Measurements from ENCODE around the gene CASP3. TPM values are rescaled to one million over a fixed set of nuclear protein-coding genes. Genes with fewer than 3 reads are reported as not detected.

Gene CASP3
- total RNA-seq, 1 experiment from 2014 or later: 11.4 TPM

- DNase-seq (ENCODE audit: low read depth, low spot score): no peak
- no TSS peak for BruUV-seq (replicated peaks)
- Histone ChIP-seq H3K36me3 (ENCODE audit: control insufficient read depth in 1 of 2, insufficient read depth in 2 of 2, low read length in 2 of 2) (no peaks in the 10 kb centered on the region; a peak in 1 of 4 replicates), H3K4me1 (ENCODE audit: control insufficient read depth in 1 of 2, insufficient read depth in 2 of 2, low read length in 2 of 2) (no peaks in the 10 kb centered on the region), H4K20me1 (ENCODE audit: insufficient read depth) (no peaks in the 10 kb centered on the region), H3K9me2 (ENCODE audit: insufficient read depth) (no peaks in the 10 kb centered on the region), H3K27me3 (ENCODE audit: insufficient read depth, low read length) (no peaks in the 10 kb centered on the region), H3K4me3 (replicated peaks in 1 of 2; ENCODE audit: low read depth in 1 of 2, low read length in 2 of 2) (no peak overlapping the region), H3K27ac (ENCODE audit: low read depth, low read length) (no peak overlapping the region), H2AFZ (ENCODE audit: low read depth, low read length, poor library complexity, severe bottlenecking) (no peak overlapping the region), H3K9me3 (ENCODE audit: control insufficient read depth in 1 of 2, insufficient read depth in 1 of 2, low read depth in 1 of 2, low read length in 2 of 2) (no peaks in the 10 kb centered on the region), H3K9ac (ENCODE audit: low read length) (no peak overlapping the region), H3K79me2 (ENCODE audit: insufficient read depth, low read length) (peaks cover 15% of the 10 kb centered on the region; the same call in 1 of the 2 replicates), H3K4me2 (ENCODE audit: low read length) (no peak overlapping the region)
- intact Hi-C loops (cut with micrococcal nuclease): no loop called here
- no peak for ATAC-seq
- ChIA-PET POLR2A (no interaction called here), RAD21 (ENCODE audit: low non-redundant PET in 1 of 2, low total read pairs in 2 of 2, uncharacterized antibody in 2 of 2, unreplicated experiment in 2 of 2) (no interaction called here), CTCF (no interaction called here)
- TF ChIP-seq CEBPB (IDR thresholded peaks at IDR 0.05; ENCODE audit: low read depth) (no peak), POLR2AphosphoS5 (IDR thresholded peaks at IDR 0.05; ENCODE audit: low read depth, low read length) (no peak), MAX (IDR thresholded peaks at IDR 0.05) (no peak), SIN3A (IDR thresholded peaks at IDR 0.05; ENCODE audit: low read depth) (no peak), EZH2 (IDR thresholded peaks at IDR 0.05) (no peak), EGR1 (IDR thresholded peaks at IDR 0.05; ENCODE audit: low read depth) (no peak), SRF (IDR thresholded peaks at IDR 0.05; ENCODE audit: low read depth) (no peak), ATF3 (IDR thresholded peaks at IDR 0.05) (no peak), YY1 (IDR thresholded peaks at IDR 0.05; ENCODE audit: extremely low read depth, insufficient replicate concordance, low read depth, low read length) (no peak), ELF1 (IDR thresholded peaks at IDR 0.05; ENCODE audit: borderline replicate concordance, low read depth) (no peak), EZH2phosphoT487 (IDR thresholded peaks at IDR 0.05; ENCODE audit: borderline replicate concordance) (no peak), POLR2A (IDR thresholded peaks at IDR 0.05; ENCODE audit: borderline replicate concordance, extremely low read depth, insufficient read depth, insufficient read length) (no peak), REST (IDR thresholded peaks at IDR 0.05; ENCODE audit: low read depth) (no peak), JUND (IDR thresholded peaks at IDR 0.05) (no peak), ZFX (IDR thresholded peaks at IDR 0.05) (no peak), CTCF (IDR thresholded peaks at IDR 0.05 in 2 of 3, conservative IDR thresholded peaks at IDR 0.05 in 1 of 3; ENCODE audit: borderline replicate concordance in 1 of 3, insufficient read depth in 1 of 3, low read depth in 2 of 3, low read length in 2 of 3) (no peak)
Observed at GRCh38 chr4:184641451-184641850, 7.8 kb downstream of the CASP3 start.

All from HCT116 (cell line).